ENCODE results near the gene PTH2R.
"Not testable (repeated sequence)": the region's sequence is repeated elsewhere in the genome, so short reads cannot be mapped to it uniquely, and the experiment has no call there.

DNA sequence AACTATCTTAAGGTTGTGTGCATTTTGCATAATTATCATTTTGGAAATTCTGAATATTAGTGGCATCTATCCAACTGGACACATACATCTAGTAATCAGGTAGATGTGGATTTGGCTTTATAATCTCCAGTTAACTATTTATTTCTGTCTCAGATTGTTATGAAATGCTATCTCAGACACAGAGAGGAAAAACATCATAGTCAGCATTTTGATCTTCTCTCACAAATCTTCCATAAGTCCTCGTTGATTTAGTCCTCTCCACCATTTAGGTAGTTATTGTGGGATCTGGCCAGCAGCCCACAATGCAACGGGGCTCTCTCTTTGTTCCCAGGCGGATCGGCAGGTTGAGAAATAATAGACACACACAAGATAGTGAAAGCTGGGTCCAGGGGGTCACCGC is 75.4 kb downstream of the PTH2R start:
- TF ChIP-seq, protein P1, sequence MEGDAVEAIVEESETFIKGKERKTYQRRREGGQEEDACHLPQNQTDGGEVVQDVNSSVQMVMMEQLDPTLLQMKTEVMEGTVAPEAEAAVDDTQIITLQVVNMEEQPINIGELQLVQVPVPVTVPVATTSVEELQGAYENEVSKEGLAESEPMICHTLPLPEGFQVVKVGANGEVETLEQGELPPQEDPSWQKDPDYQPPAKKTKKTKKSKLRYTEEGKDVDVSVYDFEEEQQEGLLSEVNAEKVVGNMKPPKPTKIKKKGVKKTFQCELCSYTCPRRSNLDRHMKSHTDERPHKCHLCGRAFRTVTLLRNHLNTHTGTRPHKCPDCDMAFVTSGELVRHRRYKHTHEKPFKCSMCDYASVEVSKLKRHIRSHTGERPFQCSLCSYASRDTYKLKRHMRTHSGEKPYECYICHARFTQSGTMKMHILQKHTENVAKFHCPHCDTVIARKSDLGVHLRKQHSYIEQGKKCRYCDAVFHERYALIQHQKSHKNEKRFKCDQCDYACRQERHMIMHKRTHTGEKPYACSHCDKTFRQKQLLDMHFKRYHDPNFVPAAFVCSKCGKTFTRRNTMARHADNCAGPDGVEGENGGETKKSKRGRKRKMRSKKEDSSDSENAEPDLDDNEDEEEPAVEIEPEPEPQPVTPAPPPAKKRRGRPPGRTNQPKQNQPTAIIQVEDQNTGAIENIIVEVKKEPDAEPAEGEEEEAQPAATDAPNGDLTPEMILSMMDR (conservative IDR thresholded peaks at IDR 0.05) = not testable (repeated sequence)
- TF ChIP-seq ZFX (IDR thresholded peaks at IDR 0.05) = not testable (repeated sequence)

Data from C4-2B (cell line).